ENCODE results near the gene PI4K2B.
"Not testable (repeated sequence)": the region's sequence is repeated elsewhere in the genome, so short reads cannot be mapped to it uniquely, and the experiment has no call there.

Gene PI4K2B

DNA sequence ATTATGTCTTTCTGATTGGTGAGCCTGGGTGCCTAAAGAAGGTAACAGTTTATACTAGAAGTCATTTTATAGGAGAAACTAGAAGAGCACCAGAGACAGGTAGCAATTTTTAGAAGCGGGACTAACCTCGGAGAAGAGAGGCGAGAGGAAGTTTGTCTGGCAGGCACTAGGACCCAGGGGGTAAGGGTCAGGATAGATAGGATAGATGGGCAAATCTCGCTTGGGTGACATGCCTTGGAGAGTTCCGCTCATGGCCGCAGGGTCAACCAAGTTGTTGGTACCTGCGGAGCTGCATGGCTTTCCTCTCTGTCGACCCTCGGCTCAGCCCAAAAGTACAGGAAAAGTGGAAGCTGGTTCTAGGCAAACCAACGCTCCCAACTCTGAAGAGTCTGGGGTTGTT is 11.3 kb downstream of the PI4K2B start:
- no peak for DNase-seq

DNA sequence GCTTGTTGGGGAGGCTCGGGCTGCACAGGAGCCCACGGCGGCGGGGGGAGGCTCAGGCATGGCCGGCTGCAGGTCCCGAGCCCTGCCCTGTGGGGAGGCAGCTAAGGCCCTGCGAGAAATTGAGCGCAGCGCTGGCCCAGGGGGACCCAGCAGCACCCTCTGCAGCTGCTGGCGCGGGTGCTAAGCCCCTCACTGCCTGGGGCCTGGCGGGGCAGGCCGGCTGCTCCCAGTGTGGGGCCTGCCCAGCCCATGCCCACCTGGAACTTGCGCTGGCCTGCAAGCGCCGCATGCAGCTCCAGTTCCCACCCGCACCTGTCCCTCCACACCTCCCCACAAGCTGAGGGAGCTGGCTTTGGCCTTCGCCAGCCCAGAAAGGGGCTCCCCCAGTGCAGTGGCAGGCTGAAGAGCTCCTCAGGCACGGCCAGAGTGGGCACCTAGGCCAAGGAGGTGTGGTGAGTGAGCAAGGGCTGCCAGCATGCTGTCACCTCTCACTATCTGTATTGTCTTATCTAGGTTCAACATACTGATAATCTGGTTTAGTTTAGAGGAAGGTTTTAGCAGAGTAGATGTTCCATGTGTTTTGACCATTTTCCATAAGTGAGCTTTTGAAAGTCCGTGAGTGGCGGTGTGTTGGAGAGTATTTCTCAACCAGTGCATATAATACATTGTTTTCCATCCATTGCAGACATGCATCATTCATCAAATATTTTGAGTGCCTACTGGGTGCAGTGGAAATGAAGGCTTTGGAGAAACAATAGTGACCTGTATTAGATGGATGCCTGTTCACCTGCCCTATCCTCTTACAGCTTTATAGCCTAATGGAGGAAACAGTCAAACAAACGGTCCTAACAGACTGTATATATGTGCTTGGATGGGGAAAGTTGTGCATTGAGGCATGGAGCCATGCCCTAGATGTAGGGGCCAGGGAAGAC is 13.1 kb downstream of the PI4K2B start:
- DNase-seq, result no peak

DNA sequence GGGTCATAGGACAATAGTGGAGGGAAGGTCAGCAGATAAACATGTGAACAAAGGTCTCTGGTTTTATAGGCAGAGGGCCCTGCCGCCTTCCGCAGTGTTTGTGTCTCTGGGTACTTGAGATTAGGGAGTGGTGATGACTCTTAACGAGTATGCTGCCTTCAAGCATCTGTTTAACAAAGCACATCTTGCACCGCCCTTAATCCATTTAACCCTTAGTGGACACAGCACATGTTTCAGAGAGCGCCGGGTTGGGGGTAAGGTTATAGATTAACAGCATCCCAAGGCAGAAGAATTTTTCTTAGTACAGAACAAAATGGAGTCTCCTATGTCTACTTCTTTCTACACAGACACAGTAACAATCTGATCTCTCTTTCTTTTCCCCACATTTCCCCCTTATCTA is 15.0 kb downstream of the PI4K2B start:
- DNase-seq, result not testable (repeated sequence)

DNA sequence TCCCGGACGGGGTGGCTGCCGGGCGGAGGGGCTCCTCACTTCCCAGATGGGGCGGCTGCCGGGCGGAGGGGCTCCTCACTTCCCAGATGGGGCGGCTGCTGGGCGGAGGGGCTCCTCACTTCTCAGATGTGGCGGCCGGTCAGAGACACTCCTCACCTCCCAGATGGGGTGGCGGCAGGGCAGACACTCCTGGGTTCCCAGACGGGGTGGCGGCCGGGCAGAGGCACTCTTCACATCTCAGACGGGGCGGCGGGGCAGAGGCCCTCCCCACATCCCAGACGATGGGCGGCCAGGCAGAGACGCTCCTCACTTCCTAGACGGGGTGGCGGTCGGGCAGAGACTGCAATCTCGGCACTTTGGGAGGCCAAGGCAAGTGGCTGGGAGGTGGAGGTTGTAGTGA is 15.7 kb downstream of the PI4K2B start:
- DNase-seq, result not testable (repeated sequence)

DNA sequence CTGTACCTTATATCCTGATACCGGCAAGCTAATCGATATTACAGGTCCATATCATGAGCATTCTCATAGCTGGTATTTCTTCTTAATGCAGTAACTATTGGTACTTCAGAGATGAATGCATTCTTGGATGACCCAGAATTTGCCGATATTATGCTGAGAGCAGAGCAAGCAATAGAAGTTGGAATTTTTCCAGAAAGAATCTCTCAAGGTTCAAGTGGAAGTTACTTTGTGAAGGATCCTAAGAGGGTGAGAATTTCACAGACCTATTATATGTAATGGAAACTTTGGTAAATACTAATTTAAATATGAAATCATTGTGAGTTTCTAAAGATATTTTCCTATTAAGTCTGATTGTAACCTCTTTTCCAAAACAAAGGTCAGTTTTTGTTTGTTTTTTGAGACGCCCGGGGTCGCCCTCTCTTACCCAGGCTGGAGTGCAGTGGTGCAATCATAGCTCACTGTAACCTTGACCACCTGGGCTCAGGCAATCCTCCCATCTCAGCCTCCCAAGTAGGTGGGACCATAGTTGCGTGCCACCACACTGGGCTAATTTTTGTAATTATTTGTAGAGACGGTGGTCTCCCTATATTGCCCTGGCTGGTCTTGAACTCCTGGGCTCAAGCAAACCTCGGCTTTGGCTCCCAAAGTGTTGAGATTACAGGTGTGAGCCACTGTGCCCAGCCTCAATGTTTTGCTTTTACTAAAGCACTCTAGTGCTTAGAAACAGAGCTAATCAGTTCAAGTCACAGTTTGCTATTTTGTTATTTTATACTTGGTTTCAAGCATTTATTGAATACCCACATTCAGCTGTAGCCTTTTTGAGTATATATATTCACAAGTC is 18.6 kb downstream of the PI4K2B start:
- DNase-seq, result no peak

DNA sequence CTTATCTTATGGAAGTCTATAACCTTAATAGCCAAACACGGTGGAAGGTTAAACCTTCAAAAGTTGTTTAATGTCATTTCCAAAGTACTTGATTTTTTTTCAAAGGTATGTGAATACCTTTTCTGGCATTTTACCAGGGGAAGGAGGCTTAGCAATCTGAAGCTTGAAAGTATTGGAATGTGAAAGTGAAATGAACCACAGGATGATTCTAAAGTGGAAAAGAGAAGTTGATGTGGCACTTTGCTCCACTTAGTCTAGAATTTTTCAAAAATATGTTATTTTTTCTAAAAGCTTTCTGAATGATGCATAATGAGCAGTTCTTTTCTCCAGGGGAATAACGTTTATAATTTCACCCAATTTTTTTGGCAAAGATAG is 19.2 kb downstream of the PI4K2B start:
- DNase-seq, result no peak

DNA sequence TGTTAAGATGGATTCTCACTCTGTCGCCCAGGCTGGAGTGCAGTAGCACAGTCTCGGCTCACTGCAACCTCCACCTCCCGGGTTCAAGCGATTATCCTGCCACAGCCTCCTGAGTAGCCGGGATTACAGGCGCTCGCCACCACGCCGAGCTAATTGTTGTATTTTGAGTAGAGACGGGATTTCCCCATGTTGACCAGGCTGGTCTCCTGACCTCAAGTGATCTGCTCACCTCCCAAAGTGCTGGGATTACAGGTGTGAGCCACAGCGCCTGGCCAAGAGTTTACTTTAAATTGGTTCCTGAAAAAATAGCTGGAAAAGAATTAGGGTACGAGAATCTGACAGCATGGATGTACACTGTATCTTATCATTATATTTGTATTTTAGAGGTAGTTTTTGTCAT is 20.0 kb downstream of the PI4K2B start:
- not testable (repeated sequence) for DNase-seq

DNA sequence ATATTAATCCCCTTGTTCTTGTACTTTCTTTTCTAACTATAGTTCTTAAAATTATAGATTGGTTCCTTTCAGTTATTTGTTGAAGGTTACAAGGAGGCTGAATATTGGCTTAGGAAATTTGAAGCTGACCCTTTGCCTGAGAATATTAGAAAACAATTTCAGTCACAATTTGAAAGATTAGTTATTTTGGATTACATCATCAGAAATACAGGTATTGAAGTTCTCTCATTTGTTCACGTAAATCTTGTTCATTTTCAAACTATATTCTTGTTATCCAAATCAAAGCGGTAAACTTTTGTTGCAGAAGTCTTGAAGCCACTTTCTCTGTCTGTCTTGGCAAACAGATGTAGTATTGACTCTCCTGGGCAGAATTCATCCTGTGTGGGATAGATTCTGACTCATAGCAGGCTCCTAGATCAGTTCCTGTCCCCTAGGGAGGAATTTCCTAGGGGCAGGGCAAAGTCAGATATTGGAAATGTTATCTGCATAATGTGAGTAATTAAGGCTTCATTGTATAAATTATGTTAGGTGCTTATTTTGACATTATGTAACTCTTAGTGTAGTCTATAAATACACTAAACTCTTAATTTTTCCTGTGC is 25.2 kb downstream of the PI4K2B start:
- DNase-seq, result peak; percentile 34

DNA sequence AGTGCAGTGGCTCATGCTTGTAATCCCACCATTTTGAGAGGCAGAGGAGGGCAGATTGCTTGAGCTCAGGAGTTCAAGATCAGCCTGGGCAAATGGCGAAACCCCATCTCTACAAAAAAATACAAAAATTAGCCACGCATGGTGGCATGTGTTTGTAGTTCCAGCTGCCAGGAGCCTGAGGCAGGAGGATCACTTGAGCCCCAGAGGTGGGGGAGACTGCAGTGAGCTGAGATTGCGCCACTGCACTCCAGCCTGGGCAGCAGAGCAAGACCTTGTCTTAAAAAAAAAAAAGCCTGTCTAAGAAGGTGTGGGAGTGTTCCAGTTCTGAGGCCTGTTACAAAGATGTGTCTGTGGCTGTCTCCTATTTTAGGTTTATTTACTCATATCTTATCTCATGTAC is 38.0 kb downstream of the PI4K2B start:
- DNase-seq, result no peak

DNA sequence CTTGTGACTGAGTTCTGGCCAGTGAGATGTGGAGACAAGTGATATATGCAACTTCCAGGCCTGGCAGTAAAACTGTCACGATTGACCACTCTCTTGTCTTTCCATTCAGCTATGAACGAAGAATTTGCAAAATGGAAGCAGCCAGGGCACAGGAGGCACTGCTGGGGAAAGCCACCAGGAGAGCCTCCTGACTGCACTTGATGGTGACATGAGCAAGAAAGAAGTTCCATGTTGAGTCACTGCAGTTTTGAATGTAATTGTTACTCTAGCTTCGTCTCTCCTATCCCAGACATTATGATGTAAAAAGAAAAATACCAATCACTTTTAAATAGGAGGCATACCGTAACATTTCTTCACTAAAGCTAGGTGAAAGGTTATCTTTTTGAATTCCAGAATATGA is 46.4 kb downstream of the PI4K2B start:
- DNase-seq, result no peak

DNA sequence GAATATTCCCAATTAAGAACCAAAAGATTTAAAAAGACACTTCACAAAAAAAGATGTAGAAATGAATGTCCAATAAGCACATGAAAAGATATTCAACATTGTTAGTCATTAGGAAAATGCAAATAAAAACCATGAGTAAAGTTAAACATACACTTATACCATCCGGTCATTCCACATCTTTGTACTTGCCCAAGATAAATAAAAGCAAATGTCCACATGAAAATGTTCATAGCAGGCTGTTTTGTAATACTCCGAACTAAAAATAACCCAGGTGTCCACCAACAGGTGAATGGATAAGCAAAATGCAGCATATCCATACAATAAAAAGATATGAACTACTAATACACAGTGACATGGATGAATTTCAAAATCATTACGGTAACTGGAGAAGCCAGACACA is 50.1 kb downstream of the PI4K2B start:
- no peak for DNase-seq

DNA sequence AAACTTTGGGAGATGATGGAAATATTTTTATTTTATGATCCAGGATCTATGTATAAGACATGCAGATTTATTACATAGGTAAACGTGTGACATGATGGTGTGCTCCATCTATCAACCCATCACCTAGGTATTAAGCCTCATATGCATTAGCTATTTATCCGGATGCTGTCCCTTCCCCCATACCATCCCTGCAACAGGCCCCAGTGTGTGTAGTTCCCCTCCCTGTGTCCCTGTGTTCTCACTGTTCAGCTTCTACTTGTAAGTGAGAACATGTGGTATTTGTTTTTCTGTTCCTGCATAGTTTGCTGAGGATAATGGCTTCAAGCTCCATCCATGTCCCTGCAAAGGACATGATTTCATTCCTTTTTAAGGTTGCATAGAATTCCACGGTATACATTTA is 50.6 kb downstream of the PI4K2B start:
- no peak for DNase-seq

DNA sequence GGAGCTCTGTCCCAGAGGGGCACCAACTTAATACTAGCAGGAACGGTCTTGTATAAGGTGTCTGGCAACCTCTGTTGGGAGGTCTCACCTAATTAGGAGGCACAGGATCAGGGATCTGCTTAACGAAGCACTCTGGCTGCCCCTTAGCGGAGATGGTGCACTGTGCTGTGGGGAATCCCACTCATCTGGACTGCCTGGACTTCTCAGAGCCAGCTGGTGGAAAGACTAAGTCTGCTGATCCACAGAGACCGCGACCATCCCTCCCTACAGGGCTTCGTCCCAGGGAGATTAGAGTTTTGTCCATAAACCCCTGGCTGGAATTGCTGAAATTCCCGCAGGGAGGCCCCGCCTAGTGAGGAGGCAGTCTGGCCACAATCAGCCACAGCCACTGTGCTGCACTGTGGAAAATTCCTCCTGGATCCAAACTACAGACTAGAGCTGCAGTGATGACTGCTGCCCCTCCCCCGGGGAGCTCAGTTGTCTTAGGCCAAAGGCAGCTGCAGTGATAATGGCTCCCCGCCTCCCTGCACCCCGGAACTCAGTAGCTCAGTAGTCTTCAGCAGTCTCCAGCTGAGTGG is 56.7 kb downstream of the PI4K2B start:
- DNase-seq, result no peak

DNA sequence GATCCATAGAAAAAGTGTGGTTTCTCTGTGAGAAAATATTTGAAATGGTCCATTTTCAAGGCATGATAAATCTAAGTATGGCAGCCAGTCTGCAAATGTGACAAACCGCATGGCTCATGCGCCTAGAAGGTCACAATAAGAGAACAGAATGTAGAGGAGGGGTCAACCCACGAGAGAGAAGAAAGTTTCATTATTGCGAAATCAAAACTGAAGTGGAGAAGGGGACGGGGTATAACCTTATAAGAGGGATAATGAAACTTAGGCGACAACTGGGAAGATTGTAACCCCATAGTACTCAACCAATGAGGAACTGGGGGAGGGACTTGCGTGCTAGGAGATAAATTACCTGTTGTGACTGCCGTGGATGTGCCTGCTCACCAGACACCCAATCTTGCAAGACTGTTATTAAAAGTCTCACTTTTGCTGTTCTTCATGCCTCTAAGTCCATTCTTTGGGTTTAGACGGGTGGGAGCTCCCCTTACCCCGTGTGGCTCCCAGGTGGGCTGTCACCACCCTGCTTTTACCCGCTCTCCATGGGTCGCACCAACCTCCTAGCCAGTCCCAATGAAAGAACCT is 57.4 kb downstream of the PI4K2B start:
- DNase-seq, result no peak

DNA sequence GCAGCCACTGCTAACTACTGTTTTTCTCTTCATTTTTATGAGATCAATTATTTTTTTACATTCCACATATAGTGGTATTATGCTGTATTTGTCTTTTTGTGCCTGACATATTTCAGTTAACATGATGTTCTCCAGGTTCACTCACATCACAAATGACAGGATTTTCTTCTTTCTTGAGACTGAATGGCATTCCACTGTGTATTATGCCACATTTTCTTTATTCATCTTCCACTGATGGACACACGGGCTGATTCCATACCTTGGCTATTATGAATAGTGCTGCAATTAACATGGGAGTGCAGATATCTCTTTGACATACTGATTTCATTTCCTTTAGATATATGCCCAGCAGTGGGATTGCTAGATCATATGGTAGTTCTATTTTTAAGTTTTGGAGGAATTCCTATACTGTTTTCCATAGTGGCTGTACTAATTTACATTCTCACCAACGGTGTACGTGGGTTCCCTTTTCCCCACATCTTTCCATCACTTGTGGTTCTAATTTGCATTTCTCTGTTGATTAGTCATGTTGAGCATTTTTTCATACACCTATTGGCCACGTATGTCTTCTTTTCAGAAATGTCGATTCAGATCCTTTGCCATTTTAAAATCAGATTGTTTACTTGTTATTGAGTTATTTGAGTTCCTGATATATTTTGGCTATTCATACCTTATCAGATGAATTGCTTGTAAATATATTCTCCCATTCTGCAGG is 63.9 kb downstream of the PI4K2B start:
- DNase-seq, result no peak

DNA sequence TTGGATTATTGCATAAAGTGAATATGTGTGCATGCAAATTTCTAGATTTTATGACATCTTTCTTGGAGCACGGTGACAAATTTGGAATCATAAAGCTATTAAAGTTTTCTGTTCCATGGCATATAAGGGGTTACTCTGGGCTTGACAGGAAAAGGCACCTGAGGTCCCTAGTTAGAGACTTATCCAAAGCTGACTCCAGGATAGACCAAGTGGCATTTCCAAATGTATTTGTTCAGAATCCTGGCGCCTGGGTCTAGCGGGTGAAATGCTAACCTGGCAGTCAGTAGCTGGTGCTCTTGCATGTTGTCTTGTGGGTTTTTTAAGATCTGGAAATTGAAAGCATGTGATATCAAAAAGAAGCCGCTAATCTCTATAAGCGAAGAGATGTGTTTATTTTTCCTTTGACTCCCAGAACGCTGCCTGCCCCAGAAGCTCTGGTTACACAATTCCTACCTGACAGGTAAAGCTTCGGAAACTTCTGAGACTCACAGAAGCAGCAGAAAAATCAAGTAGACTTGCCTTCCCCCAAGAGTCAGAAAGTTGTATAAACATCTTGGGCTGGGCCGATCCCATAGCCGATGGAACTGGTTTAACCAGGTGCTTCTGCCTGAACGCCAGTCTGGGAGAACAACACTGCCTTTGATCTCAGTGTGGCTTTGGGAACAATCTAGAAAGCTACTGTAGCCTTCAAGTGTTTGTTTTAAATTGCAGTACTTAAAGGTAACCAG is 65.8 kb downstream of the PI4K2B start:
- DNase-seq, result no peak

DNA sequence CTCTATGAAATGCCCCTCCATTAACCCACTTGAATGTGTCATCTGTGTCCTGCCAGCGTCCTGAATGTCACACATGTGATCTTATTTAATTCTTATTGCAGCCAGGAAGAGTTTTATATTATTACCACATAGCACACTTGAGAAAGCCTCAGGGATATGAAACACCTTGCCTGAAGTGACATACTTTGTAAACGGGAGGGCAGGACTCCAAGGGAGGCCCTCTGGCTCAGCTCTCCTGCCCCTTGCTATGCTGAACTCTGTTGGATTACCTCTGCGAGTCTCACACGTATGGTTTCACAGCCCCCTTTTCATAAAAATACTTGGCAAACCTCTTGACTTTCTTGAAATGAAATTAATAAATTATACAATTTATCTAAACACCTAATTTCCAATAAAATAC is 67.6 kb downstream of the PI4K2B start:
- DNase-seq, result no peak

DNA sequence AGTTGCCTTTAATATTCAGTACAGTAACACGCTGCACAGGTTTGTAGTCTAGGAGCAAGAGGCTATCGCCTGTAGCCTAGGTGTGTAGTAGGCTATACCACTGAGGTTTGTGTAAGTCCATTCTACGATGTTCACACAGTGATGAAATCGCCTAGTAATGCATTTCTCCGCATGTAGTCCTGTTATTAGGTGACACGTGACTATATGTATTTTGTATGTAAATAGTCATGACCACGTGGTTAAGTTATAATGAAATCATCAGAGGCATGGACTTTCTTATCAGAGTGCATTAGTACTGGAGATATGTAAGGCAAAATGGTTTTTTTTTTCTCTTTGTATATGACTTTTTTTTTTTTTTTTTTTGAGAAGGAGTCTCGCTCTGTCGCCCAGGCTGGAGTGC is 68.8 kb downstream of the PI4K2B start:
- DNase-seq, result no peak

DNA sequence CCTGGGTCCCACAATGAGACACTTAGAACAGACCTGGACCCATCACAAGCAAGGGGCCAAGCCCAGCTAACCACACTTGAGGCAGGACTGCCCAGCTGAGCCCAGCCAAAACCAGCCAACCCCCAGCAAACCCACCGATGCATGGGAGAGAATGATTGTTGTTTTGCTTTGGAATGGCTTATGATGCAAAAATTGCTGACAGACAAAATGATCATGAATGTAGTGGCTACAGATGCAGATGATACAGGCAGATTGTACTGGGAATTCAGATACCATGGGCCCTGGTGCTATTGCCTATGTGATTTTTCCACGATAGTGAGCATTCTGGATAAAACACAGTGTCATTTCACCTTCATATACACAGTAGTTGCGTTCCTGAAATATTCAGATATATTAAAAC is 69.7 kb downstream of the PI4K2B start:
- no peak for DNase-seq

DNA sequence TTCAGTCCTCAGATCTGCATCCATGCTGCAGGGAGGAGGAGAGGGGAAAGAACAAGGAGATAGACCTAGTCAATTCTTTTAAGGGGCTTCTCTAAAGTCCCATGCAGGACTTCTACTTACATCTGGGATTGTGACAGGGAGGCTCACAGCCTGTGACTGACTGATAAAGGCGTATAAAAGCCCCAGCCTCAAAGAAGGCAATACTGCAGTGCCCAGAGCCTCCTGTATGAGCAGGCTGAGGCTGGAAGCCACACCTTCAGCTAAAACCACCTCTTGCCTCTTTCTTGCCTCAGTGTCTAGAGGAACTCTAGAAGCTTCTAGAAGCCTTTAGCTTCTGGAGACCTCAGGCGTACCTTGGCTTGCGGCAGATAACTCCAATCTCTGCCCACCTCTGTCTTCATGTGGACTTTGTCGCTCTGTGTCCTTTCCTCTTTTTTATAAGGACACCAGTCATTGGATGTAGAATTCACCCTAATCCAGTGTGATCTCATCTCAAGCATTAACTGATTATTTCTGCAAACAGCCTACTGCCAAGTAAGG is 72.8 kb downstream of the PI4K2B start:
- no peak for DNase-seq

DNA sequence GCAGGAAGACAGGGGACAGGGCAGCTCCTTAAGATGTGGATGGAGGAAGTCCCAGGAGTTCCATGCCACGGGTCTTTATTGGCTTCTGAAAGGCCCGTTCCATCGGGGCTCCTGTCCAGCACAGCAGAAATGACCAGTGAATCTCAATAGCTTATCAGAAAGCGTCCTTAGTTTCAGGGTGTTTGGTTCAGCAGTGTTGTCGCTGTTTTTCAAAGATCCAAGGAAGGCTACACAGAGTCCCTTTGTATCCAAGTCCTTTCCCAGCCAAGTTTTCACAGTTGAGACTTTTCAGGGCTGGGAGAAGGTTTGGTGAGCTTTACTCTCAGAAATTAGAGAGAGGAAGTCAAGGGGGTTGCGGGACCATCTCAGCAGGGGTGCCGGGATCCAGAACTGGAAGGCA is 73.8 kb downstream of the PI4K2B start:
- DNase-seq, result no peak

Measured in HCEC 1CT (cell line).